ENCODE results near the gene USP43.

DNA sequence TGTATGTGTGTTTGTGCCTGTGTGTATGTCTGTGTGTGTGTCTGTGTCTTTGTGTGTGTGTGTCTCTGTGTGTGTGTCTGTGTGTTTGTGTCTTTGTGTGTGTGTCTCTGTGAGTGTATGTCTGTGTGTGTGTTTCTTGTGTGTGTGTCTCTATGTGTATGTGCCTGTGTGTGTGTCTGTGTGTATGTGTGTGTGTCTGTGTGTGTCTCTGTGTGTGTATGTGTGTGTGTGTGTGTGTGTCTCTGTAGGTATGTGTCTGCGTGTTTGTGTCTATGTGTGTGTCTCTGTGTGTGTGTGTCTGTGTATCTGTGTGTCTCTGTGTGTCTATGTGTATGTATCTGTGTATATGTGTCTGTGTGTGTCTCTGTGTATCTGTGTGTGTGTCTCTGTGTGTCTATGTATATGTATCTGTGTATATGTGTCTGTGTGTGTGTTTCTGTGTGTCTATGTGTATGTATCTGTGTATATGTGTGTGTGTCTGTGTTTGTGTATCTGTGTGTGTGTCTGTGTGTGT, 70.2 kb downstream of the USP43 start:
- TF ChIP-seq, protein P1, sequence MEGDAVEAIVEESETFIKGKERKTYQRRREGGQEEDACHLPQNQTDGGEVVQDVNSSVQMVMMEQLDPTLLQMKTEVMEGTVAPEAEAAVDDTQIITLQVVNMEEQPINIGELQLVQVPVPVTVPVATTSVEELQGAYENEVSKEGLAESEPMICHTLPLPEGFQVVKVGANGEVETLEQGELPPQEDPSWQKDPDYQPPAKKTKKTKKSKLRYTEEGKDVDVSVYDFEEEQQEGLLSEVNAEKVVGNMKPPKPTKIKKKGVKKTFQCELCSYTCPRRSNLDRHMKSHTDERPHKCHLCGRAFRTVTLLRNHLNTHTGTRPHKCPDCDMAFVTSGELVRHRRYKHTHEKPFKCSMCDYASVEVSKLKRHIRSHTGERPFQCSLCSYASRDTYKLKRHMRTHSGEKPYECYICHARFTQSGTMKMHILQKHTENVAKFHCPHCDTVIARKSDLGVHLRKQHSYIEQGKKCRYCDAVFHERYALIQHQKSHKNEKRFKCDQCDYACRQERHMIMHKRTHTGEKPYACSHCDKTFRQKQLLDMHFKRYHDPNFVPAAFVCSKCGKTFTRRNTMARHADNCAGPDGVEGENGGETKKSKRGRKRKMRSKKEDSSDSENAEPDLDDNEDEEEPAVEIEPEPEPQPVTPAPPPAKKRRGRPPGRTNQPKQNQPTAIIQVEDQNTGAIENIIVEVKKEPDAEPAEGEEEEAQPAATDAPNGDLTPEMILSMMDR (conservative IDR thresholded peaks at IDR 0.05 in 1 of 2, IDR thresholded peaks at IDR 0.05 in 1 of 2; ENCODE audit: extremely low read depth in 1 of 2, insufficient read depth in 1 of 2, low read depth in 1 of 2, low read length in 2 of 2), result no peak
- TF ChIP-seq EZH2 (IDR thresholded peaks at IDR 0.05; ENCODE audit: borderline replicate concordance, low read length), result no peak
